ENCODE measurements around the gene FAAP20.

GRCh38 chr1:2194898-2195673 is 514 bp upstream of the FAAP20 start:
- peak; percentile 85 for TF ChIP-seq CTCF (conservative IDR thresholded peaks at IDR 0.05; ENCODE audit: low read length)
- TF ChIP-seq EZH2phosphoT487 (IDR thresholded peaks at IDR 0.05; ENCODE audit: borderline replicate concordance): no peak

All from Loucy (cell line).